Heart left ventricle (tissue), 16 donors: ENCODE measurements around the gene CUZD1. TPM values are rescaled to one million over a fixed set of nuclear protein-coding genes. Genes with fewer than 3 reads are reported as not detected.
"Not testable (repeated sequence)": the region's sequence is repeated elsewhere in the genome, so short reads cannot be mapped to it uniquely, and the experiment has no call there.

ENCODE experiments used
- ATAC-seq, 4 donors: fragments of 200-7000 bp; cut with Tn5 transposase; one replicate each; pipeline ENCODE4 v1.9.1; 2020 to 2022; ENCODE audit warnings: moderate library complexity in 4 of 4, mild to moderate bottlenecking in 3 of 4, moderate number of reproducible peaks in 1 of 4
- DNase-seq, 5 donors: peaks; one replicate each; pipeline ENCODE4 v3.0.0-alpha.2; 2020
- H3K27ac ChIP-seq, 12 donors: fragments of 200-600 bp; sonication (generic) in 4 of 12; one replicate each; pipeline versions ENCODE4 v1.5.0 to v1.8.0; 2016 to 2022; ENCODE audit warnings: mild to moderate bottlenecking in 2 of 12
- H3K27me3 ChIP-seq, 9 donors: fragments of 200-600 bp; sonication (generic) in 2 of 9; one replicate each; pipeline versions ENCODE4 v1.5.1 to v1.8.0; 2016 to 2022; ENCODE audit warnings: mild to moderate bottlenecking in 3 of 9
- H3K36me3 ChIP-seq, 9 donors: fragments of 200-600 bp; sonication (generic) in 2 of 9; one replicate each; pipeline versions ENCODE4 v1.5.0 to v1.8.0; 2018 to 2022; ENCODE audit warnings: mild to moderate bottlenecking in 2 of 9
- H3K4me1 ChIP-seq, 12 donors: fragments of 200-600 bp; sonication (generic) in 4 of 12; one replicate each; pipeline versions ENCODE4 v1.5.0 to v1.8.0; 2016 to 2022; ENCODE audit warnings: mild to moderate bottlenecking in 3 of 12
- H3K4me3 ChIP-seq, 12 donors: fragments of 200-600 bp; sonication (generic) in 4 of 12; one replicate each; pipeline versions ENCODE4 v1.5.0 to v1.8.0; 2017 to 2022; ENCODE audit warnings: mild to moderate bottlenecking in 9 of 12, moderate library complexity in 4 of 12
- H3K9me3 ChIP-seq, 12 donors: fragments of 200-600 bp; sonication (generic) in 4 of 12; one replicate each; pipeline versions ENCODE4 v1.5.0 to v1.8.0; 2016 to 2022; ENCODE audit warnings: mild to moderate bottlenecking in 1 of 12
- CTCF ChIP-seq, 12 donors: fragments of 200-600 bp; sonication (generic) in 4 of 12; IDR thresholded peaks; one replicate each; pipeline versions ENCODE4 v1.5.0 to v1.8.0; 2018 to 2022; ENCODE audit warnings: antibody characterized with exemption in 12 of 12, mild to moderate bottlenecking in 5 of 12
- POLR2A ChIP-seq, 2 donors: fragments of 450-650 bp; IDR thresholded peaks; one replicate each; pipeline ENCODE4 v1.6.1; 2017; ENCODE audit warnings: antibody characterized with exemption in 2 of 2, mild to moderate bottlenecking in 2 of 2, moderate library complexity in 2 of 2
- WGBS, 4 donors: extraction: QIAGEN DNeasy Blood & Tissue Kit in 2 of 4; methylation state at CpG; one replicate each; pipeline versions ENCODE4 v1.1.5 to v1.1.7; 2013 to 2018; 5-methylcytosine and 5-hydroxymethylcytosine counted together
- intact Hi-C, 10 donors: fragments of 100-400 bp; cut with DNase I; formaldehyde crosslinking; loops; one replicate each; pipeline versions ENCODE4 v1.11.1 to v1.14.2; 2022
- polyA plus RNA-seq, 2 donors: library from polyadenylated mRNA; stranded (reverse); fragments of 200-250 nt; gene quantifications; one replicate each; pipeline ENCODE4 v1.2.3, GENCODE V29; 2013
- total RNA-seq, 9 donors: library from RNA; depleted of rRNA in 2 of 9; stranded (reverse); fragments of >200 nt in 2 of 9; fragmentation: NEBNext Ultra II Directional in 3 of 9; extraction: Animal tissue kit (Norgen Biotek cat#: 25700) in 3 of 9; gene quantifications; one replicate each; pipeline versions ENCODE4 v1.1.0 to v1.2.4, GENCODE V29; 2016 to 2023
- donor health status: ischemic (EF 13 %, LVEDD 7.1; RV severe dilation, severe dysfunction).
- donor health status: healthy with polysubstance abuse.
- donor health status: DM: no; HTN: yes; CAD: no.
- donor health status: DM: no; HTN: no; CAD: no.
- donor health status: ischemic (EF 25% LVEDD 6.9; RV normal size, moderate dysfunction).
- donor health status: ischemic (EF 25% LVEDD 5.7; RV mildly dilated, moderate dysfunction).
- donor health status: healthy.
- donor health status: DM: yes; HTN: yes; CAD: no.
- donor health status: ischemic (EF 35%, LVEDD 5.7; RV mildly dilated, moderate dysfunction).
- donor health status: nonischemic (EF 11% LVEDD 7.7; RV severe dilation, severe dysfunction).
- donor health status: DM: yes; HTN: yes; CAD: no.
- donor health status: PGD.
- donor health status: ischemic (EF 29% LVEDD 5.4; RV normal size, mild dysfunction).
- donor health status: nonischemic (EF 23%, LVEDD 6.1; RV moderate dilation, normal function).

Gene CUZD1
- total and polyA plus RNA-seq, 11 donors: 0.11 to 0.84 (median 0.17) TPM; not detected in 2

- Histone ChIP-seq H3K27me3 (no peaks in the 10 kb centered on the region), H3K27ac (no peak overlapping the region), H3K4me1 (peaks cover 0 to 4% (median 0%) of the 10 kb centered on the region in 12 donors), H3K9me3 (no peaks in the 10 kb centered on the region), H3K4me3 (no peak overlapping the region), H3K36me3 (no peaks in the 10 kb centered on the region)
- no peak for ATAC-seq
- WGBS, 4 donors: 92 to 96% (median 94%) methylated on average over 2 of the region's 2 CpGs
- no peak for DNase-seq
- intact Hi-C loops: no loop called here
- TF ChIP-seq CTCF (IDR thresholded peaks at IDR 0.05) (no peak), POLR2A (IDR thresholded peaks at IDR 0.05) (no peak)
Observed at GRCh38 chr10:122864194-122864592, 18.5 kb upstream of the CUZD1 start.

GRCh38 chr10:122863216-122864193 lies 17.8 kb upstream of the CUZD1 start:
- no peak for ATAC-seq
- Histone ChIP-seq H3K27me3 (no peaks in the 10 kb centered on the region), H3K9me3 (no peaks in the 10 kb centered on the region), H3K36me3 (no peaks in the 10 kb centered on the region), H3K4me1 (peaks cover 0 to 4% (median 0%) of the 10 kb centered on the region in 12 donors), H3K4me3 (no peak overlapping the region), H3K27ac (no peak overlapping the region)
- no peak for DNase-seq
- intact Hi-C loops: no loop called here
- 84 to 91% (median 87%) methylated on average over 2 of the region's 2 CpGs for WGBS, 4 donors
- TF ChIP-seq POLR2A (IDR thresholded peaks at IDR 0.05) (no peak), CTCF (IDR thresholded peaks at IDR 0.05) (no peak)

GRCh38 chr10:122861711-122862161 lies 16.1 kb upstream of the CUZD1 start:
- Histone ChIP-seq H3K9me3 (no peaks in the 10 kb centered on the region), H3K27ac (no peak overlapping the region), H3K4me3 (no peak overlapping the region), H3K36me3 (no peaks in the 10 kb centered on the region), H3K27me3 (no peaks in the 10 kb centered on the region), H3K4me1 (peaks cover 0 to 4% (median 0%) of the 10 kb centered on the region in 12 donors)
- TF ChIP-seq CTCF (IDR thresholded peaks at IDR 0.05): no peak
- TF ChIP-seq POLR2A (IDR thresholded peaks at IDR 0.05): no peak
- DNase-seq (no peak), ATAC-seq (no peak)
- intact Hi-C loops: no loop called here
- WGBS, 4 donors: 19 to 31% (median 27%) methylated on average over 1 of the region's 1 CpG

- TF ChIP-seq POLR2A (IDR thresholded peaks at IDR 0.05): no peak
- TF ChIP-seq CTCF (IDR thresholded peaks at IDR 0.05): no peak
- ATAC-seq (no peak), DNase-seq (no peak)
- Histone ChIP-seq H3K36me3 (peaks cover 0 to 10% (median 0%) of the 10 kb centered on the region in 9 donors), H3K9me3 (no peaks in the 10 kb centered on the region), H3K4me3 (no peak overlapping the region), H3K27me3 (no peaks in the 10 kb centered on the region), H3K27ac (no peak overlapping the region), H3K4me1 (peaks cover 0 to 4% (median 0%) of the 10 kb centered on the region in 12 donors)
- 85 to 100% (median 92%) methylated on average over 1 of the region's 1 CpG; no CpG with 5 or more reads in 1 of the 4 donors for WGBS, 4 donors
- intact Hi-C loops: no loop called here
Observed at GRCh38 chr10:122859527-122859926, 13.9 kb upstream of the CUZD1 start.

GRCh38 chr10:122858042-122858441 lies 12.4 kb upstream of the CUZD1 start:
- 94 to 98% (median 96%) methylated on average over 5 of the region's 5 CpGs for WGBS, 4 donors
- DNase-seq, intact Hi-C loops, H3K9me3 ChIP-seq, H3K27ac ChIP-seq, H3K4me1 ChIP-seq, H3K4me3 ChIP-seq, H3K27me3 ChIP-seq, ATAC-seq: not testable (repeated sequence)
- H3K36me3 ChIP-seq: peaks cover 0 to 19% (median 0%) of the 10 kb centered on the region in 9 donors
